ENCODE results near the gene AGAP3. TPM values are rescaled to one million over a fixed set of nuclear protein-coding genes. Genes with fewer than 3 reads are reported as not detected.

Gene AGAP3
- polyA plus RNA-seq, 3 donors, result 6.4 to 133 (median 6.8) TPM

- peaks cover 7 to 23% (median 11%) of the 10 kb centered on the region in 3 donors for H3K27me3 Mint-ChIP-seq (ENCODE audit: low read depth in 3 of 3)
- H3K36me3 Mint-ChIP-seq, result peaks cover 10 to 23% of the 10 kb centered on the region in 2 donors
- Histone ChIP-seq H2AFZ (ENCODE audit: insufficient read depth, low read depth, low read length, poor library complexity, severe bottlenecking) (no peak within 1 kb of the TSS), H3K27me3 (ENCODE audit: control insufficient read depth in 2 of 2, insufficient read depth in 2 of 2, low read length in 2 of 2) (peaks cover 0 to 11% of the 10 kb centered on the region in 2 donors), H3K36me3 (replicated peaks in 1 of 2; ENCODE audit: control insufficient read depth in 1 of 2, insufficient read depth in 2 of 2, low read length in 2 of 2) (no peaks in the 10 kb centered on the region), H3K4me3 (replicated peaks in 1 of 3; ENCODE audit: low read depth in 2 of 3, low read length in 3 of 3) (no peak within 1 kb of the TSS), H3K4me1 (ENCODE audit: control insufficient read depth in 1 of 2, insufficient read depth in 2 of 2, low read length in 2 of 2) (peaks cover 7 to 17% of the 10 kb centered on the region in 2 donors), H3K27ac (ENCODE audit: low read depth in 1 of 2, low read length in 2 of 2) (no peak within 1 kb of the TSS), H4K20me1 (ENCODE audit: insufficient read depth, low read length) (no peaks in the 10 kb centered on the region), H3K79me2 (ENCODE audit: insufficient read depth, low read length) (no peaks in the 10 kb centered on the region), H3K9me3 (replicated peaks in 1 of 2; ENCODE audit: control insufficient read depth in 1 of 2, insufficient read depth in 1 of 2, low read length in 2 of 2) (no peaks in the 10 kb centered on the region), H3K9ac (ENCODE audit: insufficient read depth, low read length, poor library complexity, severe bottlenecking) (no peak within 1 kb of the TSS), H3K4me2 (replicated peaks; ENCODE audit: extremely low read depth, low read length, poor library complexity, severe bottlenecking) (no peak within 1 kb of the TSS)
- H3K4me3 Mint-ChIP-seq, result no peak within 1 kb of the TSS
- WGBS (ENCODE audit: insufficient coverage), result 98% methylated on average over 21 of the region's 22 CpGs
- peaks cover 8% of the 10 kb centered on the region for H3K4me1 Mint-ChIP-seq
- no peak for TF ChIP-seq CTCF (IDR thresholded peaks at IDR 0.05)
- H3K9me3 Mint-ChIP-seq, result peaks cover 0 to 2% (median 0%) of the 10 kb centered on the region in 7 donors
- intact Hi-C loops (cut with micrococcal nuclease), result no loop called here
- DNase-seq, result no peak
- H3K27ac Mint-ChIP-seq, result peak within 1 kb of the TSS in 1 of 7 donors; percentile 63
Observed at GRCh38 chr7:151047976-151048815, 38.1 kb upstream of the AGAP3 start, which contains the start of gene ASIC3. ASIC3 (plus strand) TSS chr7:151048531; CDS start chr7:151048886, 355 bp downstream.

GRCh38 chr7:151048911-151049463 lies 37.3 kb upstream of the AGAP3 start:
- Mint-ChIP-seq H3K4me3 (no peak overlapping the region), H3K9me3 (peaks cover 0 to 2% (median 0%) of the 10 kb centered on the region in 7 donors), H3K27ac (no peak overlapping the region), H3K36me3 (peaks cover 11 to 23% of the 10 kb centered on the region in 2 donors), H3K4me1 (peaks cover 12% of the 10 kb centered on the region), H3K27me3 (ENCODE audit: low read depth in 3 of 3) (peaks cover 7 to 23% (median 11%) of the 10 kb centered on the region in 3 donors)
- H4K20me1 ChIP-seq (ENCODE audit: insufficient read depth, low read length), result no peaks in the 10 kb centered on the region
- no peaks in the 10 kb centered on the region for H3K79me2 ChIP-seq (ENCODE audit: insufficient read depth, low read length)
- no peak overlapping the region for H2AFZ ChIP-seq (ENCODE audit: insufficient read depth, low read depth, low read length, poor library complexity, severe bottlenecking)
- no peak overlapping the region for H3K4me2 ChIP-seq (replicated peaks; ENCODE audit: extremely low read depth, low read length, poor library complexity, severe bottlenecking)
- 95% methylated on average over 34 of the region's 38 CpGs for WGBS (ENCODE audit: insufficient coverage)
- no peaks in the 10 kb centered on the region for H3K9me3 ChIP-seq (replicated peaks in 1 of 2; ENCODE audit: control insufficient read depth in 1 of 2, insufficient read depth in 1 of 2, low read length in 2 of 2)
- intact Hi-C loops (cut with micrococcal nuclease), result no loop called here
- no peak overlapping the region for H3K27ac ChIP-seq (ENCODE audit: low read depth in 1 of 2, low read length in 2 of 2)
- no peak overlapping the region for H3K4me3 ChIP-seq (replicated peaks in 1 of 3; ENCODE audit: low read depth in 2 of 3, low read length in 3 of 3)
- no peak overlapping the region for H3K9ac ChIP-seq (ENCODE audit: insufficient read depth, low read length, poor library complexity, severe bottlenecking)
- H3K27me3 ChIP-seq (ENCODE audit: control insufficient read depth in 2 of 2, insufficient read depth in 2 of 2, low read length in 2 of 2), result peaks cover 0 to 11% of the 10 kb centered on the region in 2 donors
- DNase-seq, result no peak
- H3K4me1 ChIP-seq (ENCODE audit: control insufficient read depth in 1 of 2, insufficient read depth in 2 of 2, low read length in 2 of 2), result peaks cover 13 to 24% of the 10 kb centered on the region in 2 donors
- no peaks in the 10 kb centered on the region for H3K36me3 ChIP-seq (replicated peaks in 1 of 2; ENCODE audit: control insufficient read depth in 1 of 2, insufficient read depth in 2 of 2, low read length in 2 of 2)
- TF ChIP-seq CTCF (IDR thresholded peaks at IDR 0.05), result no peak

Data from CD14-positive monocyte (primary cell).